Gastroesophageal sphincter (tissue), 3 donors: ENCODE measurements around the gene KLF13.

Experiments used
- CTCF ChIP-seq, 4 experiments: fragments of 200-600 bp in 2 of 4; fragments of 450-650 bp in 2 of 4; sonication (generic) in 1 of 4; IDR thresholded peaks; one replicate each; pipeline ENCODE4 v1.5.1; 2017 to 2019; ENCODE audit warnings: antibody characterized with exemption in 4 of 4, mild to moderate bottlenecking in 2 of 4, moderate library complexity in 2 of 4
- EP300 ChIP-seq: sonication (generic); formaldehyde crosslinking; IDR thresholded peaks from one replicate; pipeline ENCODE4 v1.6.1; 2017; ENCODE audit warnings: antibody characterized with exemption, mild to moderate bottlenecking
- POLR2A ChIP-seq, 2 donors: fragments of 450-650 bp; IDR thresholded peaks; one replicate each; pipeline ENCODE4 v1.6.1; 2017; ENCODE audit warnings: antibody characterized with exemption in 2 of 2, mild to moderate bottlenecking in 2 of 2, moderate library complexity in 1 of 2
- POLR2AphosphoS5 ChIP-seq: sonication (generic); formaldehyde crosslinking; IDR thresholded peaks from one replicate; pipeline ENCODE4 v1.6.1; 2017; ENCODE audit warnings: antibody characterized with exemption

- TF ChIP-seq POLR2A (IDR thresholded peaks at IDR 0.05), result no peak
- no peak for TF ChIP-seq CTCF (IDR thresholded peaks at IDR 0.05)
- TF ChIP-seq EP300, result no peak
- no peak for TF ChIP-seq POLR2AphosphoS5
Observed at GRCh38 chr15:31393444-31394091, 66.9 kb downstream of the KLF13 start.
